Cerebellar nuclear complex (tissue), 1 donor: Measurements from ENCODE around the gene CKS1B.

ENCODE experiments used
- DNase-seq, 2 experiments: peaks; one replicate each; lab custom pipeline; 2025; lab: John Stamatoyannopoulos, UW

CKS1B gene

DNA sequence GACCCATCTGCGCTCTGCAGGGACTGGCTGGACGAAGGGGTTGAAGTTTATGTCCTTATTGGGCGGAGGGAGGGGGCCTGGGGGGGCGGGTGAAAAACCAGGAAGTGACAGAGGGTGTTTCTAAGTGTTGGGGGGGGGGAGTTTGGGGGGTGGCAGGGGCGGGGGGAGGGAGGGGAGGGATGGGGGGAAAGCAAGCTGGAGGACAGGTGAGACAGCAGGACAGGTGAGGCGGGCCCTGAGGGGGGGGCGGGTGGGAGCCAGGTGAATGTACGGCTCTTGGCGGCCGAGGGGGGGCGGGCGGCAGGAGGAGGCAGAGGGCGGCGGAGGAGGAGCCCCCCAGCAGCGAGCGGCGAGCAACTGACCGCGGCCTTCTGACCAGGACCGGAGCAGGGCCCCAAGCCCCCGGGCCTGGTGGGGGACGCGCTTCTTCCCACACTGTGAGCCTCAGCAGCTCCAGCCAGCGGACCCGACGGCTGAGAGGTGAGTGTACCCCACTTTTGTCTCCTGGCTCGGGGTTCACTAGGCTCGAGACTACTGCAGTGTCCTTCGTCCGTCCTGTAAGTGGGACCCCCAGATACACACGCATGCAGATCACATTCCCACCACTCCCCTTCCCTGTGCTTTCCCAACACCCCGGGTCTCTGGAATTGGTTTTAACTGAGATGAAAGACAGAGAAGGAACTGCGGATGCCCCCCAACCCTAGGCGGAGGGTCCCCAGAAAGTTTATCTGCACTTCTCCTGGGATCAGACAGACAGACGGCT, 28.2 kb downstream of the CKS1B start, which contains the start of gene ZBTB7B:
Gene ZBTB7B, plus strand, starts transcription at position 339 of the 763 bp plus-strand sequence. CDS start 11,859 bp downstream, outside the sequence.
- no peak for DNase-seq

DNA sequence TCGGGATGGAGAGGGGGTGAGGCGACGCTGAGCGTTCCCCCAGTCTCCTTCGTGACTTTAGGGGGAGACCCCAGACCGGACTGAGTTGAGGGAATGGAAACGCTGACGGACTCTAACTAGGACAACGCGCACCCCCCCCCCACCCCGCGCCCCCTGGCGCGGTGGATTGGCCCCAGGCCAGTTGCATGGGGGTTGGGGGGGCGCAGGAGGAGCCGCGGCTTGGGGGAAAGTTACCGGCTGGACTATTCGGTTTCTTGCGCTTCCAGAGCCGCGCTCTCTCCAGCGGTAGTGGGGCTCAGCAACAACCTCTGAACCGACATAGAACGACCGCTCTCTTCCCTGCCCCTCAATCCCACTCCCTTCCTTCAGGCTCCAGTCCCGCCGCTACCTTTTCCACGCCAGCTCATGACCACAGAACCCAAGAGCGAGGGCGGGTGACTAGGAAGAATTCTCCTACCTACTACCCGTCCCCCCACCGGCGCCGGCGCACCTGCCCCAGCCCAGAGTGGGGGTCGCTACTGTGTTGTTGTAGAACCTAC, 28.8 kb downstream of the CKS1B start:
- no peak for DNase-seq

DNA sequence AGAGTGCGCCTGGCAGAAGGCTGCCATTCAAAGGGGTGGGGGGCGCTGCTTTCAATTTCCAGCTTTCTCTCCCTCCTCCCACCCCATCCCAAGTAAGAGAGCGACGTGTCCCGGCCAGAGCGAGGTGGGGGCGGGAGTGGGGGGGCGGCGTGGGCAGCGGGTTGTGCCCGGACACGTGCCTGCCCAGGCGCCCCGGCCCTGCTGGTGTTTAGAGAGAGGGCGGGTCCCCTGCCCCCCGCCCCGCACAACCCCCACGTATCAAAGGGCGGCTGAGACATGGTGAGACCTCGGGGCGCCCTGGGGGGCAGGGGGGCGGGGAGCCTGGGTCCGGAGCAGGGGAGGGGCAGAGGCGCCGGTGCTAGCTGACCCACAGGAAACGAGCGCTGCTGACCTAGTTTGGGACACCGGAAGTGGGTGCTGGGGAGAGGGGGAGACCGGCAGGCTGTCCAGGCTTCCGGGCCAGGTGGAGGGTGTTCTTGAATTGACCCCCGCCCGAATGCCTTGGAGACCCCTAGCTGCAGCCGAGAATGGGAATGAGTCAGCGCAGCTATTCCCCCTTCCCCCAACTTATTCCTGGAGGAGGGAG, 29.4 kb downstream of the CKS1B start:
- DNase-seq: no peak

DNA sequence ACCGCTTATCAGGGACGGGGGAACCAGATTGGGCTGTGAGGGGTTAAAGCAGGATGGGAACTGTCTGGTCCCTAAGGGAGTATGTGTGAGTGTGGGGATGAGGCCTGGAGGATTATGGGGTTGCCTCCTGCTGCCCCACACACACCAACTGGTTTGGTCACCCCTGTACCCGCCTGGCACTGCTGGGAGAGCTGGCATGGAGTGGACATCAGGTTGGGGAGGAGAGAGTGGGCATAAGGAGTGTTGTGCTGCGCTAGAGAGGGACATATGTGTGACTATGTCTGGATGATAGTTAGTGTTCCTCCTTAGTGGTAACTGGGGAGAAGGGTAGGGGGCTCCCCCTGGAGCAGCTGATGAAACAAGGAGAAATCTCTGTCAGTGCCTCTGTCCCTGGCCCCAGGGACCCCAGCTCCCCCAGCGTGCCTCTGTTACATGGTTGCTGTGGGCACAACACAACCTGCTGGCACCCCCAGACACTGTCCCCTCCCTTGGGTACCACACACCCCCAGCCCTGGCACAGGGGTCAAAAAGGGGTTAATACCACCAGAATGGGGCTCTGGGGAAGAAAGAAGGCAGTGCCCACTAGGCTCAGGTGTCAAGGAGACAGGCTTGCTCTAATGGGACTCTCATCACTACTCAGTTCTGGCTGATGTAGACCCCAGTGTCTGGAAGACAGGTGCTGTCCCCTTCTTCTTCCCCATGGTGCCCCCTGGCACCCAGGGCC, 30.0 kb downstream of the CKS1B start:
- no peak for DNase-seq

DNA sequence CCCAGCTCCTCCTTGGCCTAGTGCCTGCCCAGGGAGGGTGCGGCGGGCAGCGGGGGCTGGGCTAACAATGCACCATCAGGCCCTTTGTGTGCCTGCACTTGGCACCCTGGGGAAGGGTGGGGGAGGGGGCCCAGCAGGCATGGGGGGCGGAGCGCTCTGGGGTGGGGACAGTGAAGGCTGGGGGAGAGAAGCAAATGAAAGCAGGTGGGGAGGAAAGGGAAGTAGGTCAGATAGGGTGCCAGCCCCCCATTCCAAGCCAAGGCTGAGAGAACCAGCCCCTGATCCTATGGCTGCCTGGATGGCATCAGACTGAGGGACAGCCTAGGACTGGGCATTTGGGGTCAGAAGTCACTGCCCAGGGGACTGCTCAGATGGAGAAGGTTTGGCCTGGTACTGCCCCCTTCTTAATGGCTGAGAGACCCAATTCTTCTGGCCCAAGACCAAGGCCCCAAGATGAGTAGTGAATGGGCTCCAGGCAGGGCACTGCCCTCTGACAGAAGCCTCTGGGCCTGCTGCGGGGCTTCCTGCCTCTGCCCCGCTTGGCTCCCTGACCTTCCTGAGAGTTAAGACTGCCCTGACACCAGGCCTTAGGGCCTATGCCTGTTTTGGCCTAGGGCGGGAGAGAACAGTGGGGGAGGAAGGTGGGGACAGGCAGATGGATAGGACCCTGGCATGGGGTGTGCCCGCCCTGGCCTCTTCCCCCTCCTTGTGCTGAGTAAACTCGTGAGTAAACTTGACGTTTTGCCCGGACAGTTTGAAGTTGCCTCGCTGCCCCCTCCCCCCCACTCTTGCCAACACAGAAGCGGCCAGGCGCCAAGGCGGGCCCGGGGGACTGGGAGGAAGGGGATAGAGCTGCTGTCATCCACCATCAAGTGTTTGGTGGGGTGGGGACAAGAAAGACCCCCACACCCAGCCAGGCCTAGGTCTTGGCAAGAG, 30.9 kb downstream of the CKS1B start:
- no peak for DNase-seq

DNA sequence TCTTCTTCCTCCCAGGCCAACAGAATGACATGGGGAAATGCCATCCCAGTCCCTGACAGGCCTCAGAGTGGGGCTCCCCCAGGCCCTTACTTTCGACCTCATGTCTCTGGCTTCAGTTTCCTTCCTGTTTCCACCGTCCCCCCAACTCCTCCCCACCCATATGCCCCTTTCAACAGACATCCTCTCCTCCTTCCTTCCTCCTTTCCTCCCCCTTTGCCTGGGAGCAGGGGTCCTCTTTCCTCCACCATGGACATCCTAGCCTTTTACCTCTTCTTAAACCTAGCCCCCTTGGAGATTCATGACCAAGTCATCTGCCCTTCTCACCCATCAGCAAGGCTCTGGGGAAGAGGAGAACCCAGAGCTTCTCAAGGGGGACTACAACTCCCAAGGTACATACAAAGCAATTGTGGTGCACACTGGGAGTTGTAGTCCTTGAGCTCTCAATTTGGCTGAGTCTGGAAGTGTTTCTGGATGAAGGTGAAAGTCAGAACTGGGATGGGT, 32.2 kb downstream of the CKS1B start:
- DNase-seq: peak in 1 of 2 experiments; percentile 13

DNA sequence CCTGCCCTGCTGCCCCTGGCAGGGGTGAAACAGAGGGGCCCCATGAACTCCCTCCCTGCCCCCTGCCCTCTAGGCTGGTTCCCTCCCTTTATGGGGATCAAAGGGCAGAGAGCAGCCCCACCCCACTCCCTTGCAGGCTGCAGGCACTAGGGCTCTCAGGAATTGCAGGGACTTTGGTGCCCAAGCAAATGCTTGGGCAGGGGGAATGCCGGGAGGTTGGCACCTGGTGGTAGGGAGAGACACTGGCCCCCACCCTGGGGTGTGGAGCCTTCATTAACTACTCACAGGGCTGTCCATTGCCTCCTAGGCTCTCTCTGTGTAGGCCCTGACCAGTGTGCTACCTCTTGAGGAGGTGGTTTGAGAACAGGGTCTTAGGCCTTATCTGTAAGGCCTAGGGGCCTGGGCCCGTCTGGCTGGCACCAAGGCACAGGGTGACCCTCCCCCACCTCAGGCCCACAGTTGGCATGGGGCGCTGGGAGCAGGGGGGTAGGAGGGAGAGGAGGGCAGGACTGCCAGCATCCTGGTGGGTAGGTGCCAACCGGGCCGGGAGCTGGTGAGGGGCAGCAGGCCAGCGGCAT, 32.9 kb downstream of the CKS1B start:
- no peak for DNase-seq

DNA sequence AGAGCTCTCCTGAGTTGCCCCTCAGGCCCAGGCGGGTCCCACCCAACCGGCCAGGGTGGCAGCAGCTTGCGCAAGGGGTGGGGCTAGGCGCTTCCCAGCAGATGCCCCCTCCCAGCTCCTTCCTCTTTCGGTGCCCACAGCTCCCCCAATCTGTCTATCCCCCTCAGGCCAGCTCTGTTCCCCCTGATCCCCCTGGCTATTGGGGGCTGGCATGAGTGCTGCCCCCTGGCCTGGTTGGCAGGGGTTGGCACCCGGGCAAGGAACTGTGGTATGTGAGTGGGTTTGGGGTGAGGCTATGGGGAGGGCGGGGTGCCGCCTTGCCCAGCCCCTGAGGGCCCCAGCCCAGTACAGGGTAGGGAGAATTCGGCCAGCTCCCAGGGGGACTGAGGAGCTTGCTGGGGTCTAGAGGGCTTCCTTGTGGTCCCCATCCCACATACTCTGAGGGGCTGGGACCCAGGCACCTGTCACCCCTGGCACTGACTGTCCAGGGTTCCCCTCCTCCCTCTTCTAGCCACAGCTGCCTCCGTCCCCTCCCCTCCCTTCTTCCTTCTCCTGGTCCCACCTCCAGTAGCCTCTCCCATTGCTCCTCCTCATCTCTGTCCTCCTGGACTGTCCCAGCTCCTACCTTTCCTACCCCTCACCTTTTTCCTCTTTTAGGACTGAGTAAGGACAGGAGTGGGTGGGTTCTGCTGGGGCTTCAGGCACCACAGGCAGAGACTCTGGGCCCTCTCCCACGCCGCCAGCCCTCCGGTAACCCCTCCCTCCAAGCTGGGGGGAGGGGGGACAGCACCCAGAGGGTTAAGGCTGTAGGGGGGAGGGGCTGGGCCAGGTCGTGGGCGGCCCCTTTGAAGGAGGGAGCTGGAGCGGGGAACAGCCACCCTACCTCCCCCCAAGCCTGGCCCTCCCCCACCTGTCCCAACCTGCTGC, 33.8 kb downstream of the CKS1B start:
- DNase-seq: no peak

DNA sequence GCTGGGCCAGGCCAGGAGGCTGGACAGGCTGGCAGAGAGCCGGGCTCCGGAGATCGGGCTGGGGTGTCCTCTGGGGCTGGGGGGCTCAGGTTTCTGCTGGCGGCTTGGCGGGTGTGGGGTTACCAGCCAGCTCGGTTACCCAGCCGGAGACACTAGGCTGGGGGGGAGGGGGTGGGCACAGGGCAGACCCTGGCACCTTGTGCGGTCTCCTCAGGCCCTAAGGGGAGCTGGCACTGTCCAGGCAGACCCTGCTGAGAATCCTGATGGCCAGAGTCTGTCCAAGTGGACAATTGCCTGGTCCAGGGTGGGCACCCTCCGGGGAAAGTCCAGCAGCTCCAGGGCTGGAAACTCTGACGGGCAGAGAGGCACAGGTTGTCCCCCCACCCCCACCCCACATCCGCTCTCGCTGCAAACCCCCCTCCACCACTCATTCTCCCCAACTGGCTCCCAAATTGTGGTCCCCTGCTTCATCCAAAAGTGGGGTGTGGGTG, 34.8 kb downstream of the CKS1B start:
- no peak for DNase-seq

DNA sequence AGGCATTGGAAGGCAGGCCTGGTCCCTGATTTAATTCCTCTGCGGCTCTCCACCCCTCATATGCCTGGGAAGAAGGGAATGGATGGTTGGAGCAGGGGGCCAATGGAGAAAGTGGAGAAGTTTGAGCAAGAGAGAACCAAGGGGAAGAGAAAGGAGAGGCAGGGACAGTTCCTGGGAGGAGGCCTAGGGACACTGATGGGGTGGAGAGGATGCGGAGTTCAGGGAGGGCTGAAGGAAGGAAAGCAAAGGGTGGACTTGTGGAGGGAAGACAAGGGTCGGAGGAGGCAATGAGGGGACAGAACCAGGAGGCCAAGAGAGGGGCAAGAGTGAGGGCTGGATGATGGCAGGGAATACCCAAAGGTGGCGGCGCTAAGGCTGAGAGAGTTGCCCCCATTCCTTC, 35.3 kb downstream of the CKS1B start:
- DNase-seq: no peak

DNA sequence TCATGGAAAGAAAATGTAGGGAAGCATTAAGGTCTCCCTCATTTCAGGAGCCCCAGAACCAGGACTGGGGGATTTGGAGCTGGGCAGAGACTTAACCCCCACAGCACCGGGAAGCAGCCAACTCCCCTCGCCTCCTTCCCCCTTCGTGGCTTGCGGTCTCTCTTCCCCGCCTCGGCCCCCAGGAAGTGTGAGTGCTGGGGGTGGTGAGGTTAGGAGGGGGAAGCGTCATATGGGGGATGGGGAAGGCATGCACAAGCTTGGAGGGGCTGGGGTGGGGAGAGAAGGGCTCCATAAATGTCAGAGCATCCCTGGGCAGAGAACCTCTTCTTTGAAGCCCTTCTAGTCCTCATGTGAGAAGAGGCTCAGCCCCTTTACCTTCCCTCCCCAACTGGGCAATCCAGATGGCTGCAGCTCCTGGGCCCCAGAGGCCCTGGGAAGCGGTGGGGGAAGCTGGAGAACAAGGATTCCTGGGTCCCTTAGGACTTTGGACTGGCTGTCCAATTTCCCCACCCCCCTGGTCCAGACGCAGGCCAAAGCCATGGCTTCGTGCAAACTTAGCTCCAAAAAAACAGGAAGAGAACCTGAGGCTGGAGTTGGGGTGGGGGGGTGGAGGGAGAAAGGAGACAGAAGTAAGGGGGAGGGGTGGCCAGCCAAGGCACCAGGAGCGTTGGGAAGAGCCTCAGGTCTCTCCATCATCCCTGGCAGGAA, 35.9 kb downstream of the CKS1B start:
- no peak for DNase-seq

DNA sequence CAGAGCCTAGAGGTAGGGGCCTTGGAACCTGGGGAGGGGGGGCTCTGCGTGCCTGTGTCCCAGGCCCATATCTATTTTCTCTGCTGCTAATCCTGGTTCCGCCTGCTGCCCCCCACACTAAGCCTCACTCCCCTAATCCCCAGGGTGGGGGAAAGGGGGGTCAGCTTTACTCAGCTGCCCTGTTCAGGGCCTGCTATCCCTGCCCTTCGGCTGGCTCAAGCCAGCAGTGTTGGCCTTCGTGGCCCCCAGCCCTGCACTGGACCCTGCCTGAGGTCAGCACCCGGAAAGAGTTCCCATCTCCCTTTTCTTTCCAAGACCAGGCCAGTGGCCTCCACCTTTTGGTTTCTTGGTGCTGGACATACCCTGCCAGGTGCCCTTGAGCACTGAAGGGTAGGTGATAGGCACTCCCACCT, 36.5 kb downstream of the CKS1B start:
- DNase-seq: no peak

DNA sequence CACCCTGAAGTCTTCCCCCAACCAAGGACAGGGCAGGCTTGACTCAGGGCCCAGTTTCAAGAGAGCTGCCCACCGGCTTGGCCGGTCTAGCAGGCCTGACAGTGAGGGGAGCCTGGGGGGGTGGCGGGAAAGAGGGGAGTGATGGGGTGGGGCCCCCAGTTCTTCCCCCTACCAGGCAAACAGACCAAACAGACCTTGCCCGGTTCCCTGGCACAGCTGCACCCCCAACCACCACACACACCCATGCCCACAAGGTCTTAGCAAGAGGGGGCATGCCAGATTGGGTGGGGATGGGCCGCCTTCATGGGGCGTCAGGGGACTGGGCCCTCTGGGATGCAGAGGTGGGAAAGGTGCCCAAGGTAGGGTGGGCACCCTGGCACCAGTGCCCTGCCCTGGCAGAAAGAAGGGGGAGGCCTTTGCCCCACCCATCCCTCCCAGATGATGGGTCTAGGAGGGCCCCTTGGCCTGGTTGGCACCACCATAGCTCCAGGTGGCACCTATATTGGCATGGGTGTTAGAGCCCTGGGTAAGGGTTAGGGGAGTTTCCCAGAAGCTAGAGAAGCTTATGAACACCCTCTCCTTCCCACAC, 37.0 kb downstream of the CKS1B start:
- no peak for DNase-seq

DNA sequence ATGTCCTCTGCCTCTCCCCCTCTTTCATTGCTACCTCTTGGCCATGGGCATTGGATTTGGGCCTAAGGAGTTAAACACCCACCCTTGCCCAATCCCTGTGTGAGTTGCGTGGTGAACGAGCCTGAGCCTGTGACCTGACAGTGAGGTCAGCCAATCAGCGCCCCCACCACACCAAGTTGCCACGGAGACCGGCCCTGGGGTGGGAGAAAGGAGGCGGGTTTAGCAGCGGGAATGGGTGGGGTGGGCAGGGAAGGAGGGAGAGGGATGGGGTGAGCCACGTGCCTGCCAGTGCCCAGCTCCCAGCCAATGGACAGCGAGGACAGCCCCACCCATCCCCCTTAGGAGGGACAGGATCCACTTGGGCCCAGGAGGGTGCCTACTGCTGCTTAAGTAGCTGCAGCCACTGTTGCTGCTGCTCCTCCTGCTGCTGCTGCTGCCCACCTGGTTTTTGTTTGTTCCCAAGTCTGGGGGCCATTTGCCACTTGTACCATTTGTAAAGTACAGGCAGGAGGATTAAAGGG, 37.6 kb downstream of the CKS1B start:
- no peak for DNase-seq

DNA sequence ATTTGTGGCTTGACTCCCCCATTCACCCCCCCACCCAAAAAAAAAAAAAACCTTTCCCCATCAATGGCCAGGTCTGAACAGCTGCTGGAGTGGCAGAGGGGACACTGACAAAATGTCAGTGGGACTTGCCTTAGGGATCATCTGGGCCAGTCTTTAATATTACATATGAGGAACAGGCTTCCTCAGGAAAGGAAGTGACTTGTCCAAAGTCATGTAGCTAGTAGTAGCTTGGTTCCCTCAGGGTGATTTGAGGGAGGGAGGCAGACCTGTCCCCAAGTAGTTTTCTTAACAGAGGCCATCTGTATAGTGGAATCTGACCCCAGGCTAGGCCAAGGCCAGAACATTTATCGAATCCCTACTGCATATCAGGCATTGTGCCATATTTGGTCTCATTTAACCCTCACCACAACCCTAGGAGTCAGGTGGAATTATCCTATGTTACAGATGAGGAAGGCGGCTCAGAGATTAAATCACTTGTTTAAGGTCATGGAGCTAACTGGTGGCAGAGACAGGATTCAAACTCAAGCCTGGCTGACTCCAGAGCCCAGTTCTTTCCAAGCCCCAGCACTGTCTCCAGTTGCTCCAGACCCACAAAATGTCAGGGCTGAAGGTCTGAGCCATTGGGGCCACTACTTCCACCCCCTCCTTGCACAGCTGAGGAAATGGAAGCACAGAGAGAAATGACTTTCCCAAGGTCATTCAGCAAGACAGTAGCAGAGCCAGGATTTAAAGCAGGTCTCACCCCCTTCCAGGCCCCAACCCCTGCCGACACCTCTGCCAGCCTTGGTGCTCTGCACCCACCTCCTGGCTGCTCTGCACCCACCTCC, 38.5 kb downstream of the CKS1B start:
- no peak for DNase-seq

DNA sequence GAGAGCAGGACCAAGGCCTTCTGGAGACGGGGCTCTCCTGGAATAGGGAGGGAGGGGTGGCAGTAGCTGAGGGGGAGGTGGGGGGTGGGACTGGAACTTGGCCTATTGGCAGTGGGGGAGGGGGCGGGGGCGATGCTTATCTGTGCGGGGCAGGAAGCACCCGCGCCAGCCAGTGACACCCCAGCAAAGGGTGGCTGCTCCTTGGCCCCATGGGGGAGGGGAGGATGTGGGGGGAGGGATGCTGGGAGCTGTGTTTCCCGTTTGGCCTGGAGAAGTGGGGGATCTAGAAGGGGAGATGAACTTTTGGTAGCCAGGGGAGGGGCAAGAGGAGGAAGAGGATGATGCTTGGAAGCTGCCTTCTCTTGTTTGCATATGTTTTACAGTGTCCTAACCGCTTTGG, 39.2 kb downstream of the CKS1B start:
- DNase-seq: no peak

DNA sequence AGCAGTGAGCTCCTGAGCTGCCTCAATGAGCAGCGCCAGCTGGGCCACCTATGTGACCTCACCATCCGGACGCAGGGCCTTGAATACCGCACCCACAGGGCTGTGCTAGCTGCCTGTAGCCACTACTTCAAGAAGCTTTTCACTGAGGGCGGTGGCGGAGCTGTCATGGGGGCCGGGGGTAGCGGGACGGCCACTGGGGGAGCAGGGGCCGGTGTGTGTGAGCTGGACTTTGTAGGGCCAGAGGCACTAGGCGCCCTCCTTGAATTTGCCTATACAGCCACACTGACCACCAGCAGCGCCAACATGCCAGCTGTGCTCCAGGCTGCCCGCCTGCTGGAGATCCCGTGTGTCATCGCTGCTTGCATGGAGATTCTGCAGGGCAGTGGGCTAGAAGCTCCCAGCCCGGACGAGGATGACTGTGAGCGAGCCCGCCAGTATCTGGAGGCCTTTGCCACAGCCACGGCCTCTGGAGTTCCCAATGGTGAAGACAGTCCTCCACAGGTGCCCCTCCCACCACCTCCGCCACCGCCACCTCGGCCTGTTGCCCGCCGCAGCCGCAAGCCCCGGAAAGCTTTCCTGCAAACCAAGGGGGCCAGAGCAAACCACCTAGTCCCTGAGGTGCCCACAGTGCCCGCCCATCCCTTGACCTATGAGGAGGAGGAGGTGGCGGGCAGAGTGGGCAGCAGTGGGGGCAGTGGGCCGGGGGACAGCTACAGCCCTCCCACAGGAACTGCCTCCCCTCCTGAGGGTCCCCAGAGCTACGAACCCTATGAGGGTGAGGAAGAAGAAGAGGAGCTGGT, 40.4 kb downstream of the CKS1B start:
- DNase-seq: no peak
